CD4-positive, alpha-beta T cell treated with Interleukin-10 for 1 hour (primary cell): ENCODE data around the gene TOPBP1.
"Not testable (repeated sequence)": the region's sequence is repeated elsewhere in the genome, so short reads cannot be mapped to it uniquely, and the experiment has no call there.

ENCODE experiments used
- DNase-seq: peaks from one replicate; pipeline ENCODE4 v3.0.0-alpha.2; 2020

The TOPBP1 gene

GRCh38 chr3:133661454-133662277 is at the start of gene TOPBP1:
TSS of gene TOPBP1 (minus strand) at chr3:133661941. CDS start at chr3:133661127, 814 bp downstream.
- DNase-seq = peak; percentile 86

GRCh38 chr3:133711013-133711412 is 49.3 kb upstream of the TOPBP1 start:
- no peak for DNase-seq

- DNase-seq = no peak
Measured at GRCh38 chr3:133709139-133709750, 47.5 kb upstream of the TOPBP1 start.

- DNase-seq = no peak
Measured at GRCh38 chr3:133706033-133706432, 44.3 kb upstream of the TOPBP1 start.

- no peak for DNase-seq
Measured at GRCh38 chr3:133703915-133704314, 42.2 kb upstream of the TOPBP1 start.

GRCh38 chr3:133701435-133702358 is 40.0 kb upstream of the TOPBP1 start:
- no peak for DNase-seq

GRCh38 chr3:133700351-133700750 is 38.6 kb upstream of the TOPBP1 start:
- DNase-seq = no peak

- DNase-seq = no peak
Measured at GRCh38 chr3:133699903-133700302, 38.2 kb upstream of the TOPBP1 start.

- no peak for DNase-seq
Measured at GRCh38 chr3:133699467-133699866, 37.7 kb upstream of the TOPBP1 start.

- DNase-seq = no peak
Measured at GRCh38 chr3:133697960-133698359, 36.2 kb upstream of the TOPBP1 start.

GRCh38 chr3:133695560-133696171 is 33.9 kb upstream of the TOPBP1 start:
- DNase-seq = no peak

GRCh38 chr3:133694288-133695268 is 32.8 kb upstream of the TOPBP1 start:
- no peak for DNase-seq

GRCh38 chr3:133693821-133694220 is 32.1 kb upstream of the TOPBP1 start:
- no peak for DNase-seq

GRCh38 chr3:133692759-133693158 is 31.0 kb upstream of the TOPBP1 start:
- no peak for DNase-seq

- DNase-seq = no peak
Measured at GRCh38 chr3:133691273-133692107, 29.7 kb upstream of the TOPBP1 start.

- not testable (repeated sequence) for DNase-seq
Measured at GRCh38 chr3:133677993-133678392, 16.3 kb upstream of the TOPBP1 start.

GRCh38 chr3:133676336-133677118 is 14.8 kb upstream of the TOPBP1 start:
- DNase-seq = no peak

GRCh38 chr3:133675631-133676335 is 14.0 kb upstream of the TOPBP1 start:
- DNase-seq = no peak

GRCh38 chr3:133674290-133674919 is 12.7 kb upstream of the TOPBP1 start:
- DNase-seq = no peak
